Measurements from ENCODE around the gene BRINP3. TPM values are rescaled to one million over a fixed set of nuclear protein-coding genes. Genes with fewer than 3 reads are reported as not detected.

Gene BRINP3
- total and polyA plus RNA-seq, 11 donors, result 0.15 to 2.7 (median 0.41) TPM; not detected in 3

- Histone ChIP-seq H3K4me3 (no peak overlapping the region), H3K36me3 (no peaks in the 10 kb centered on the region), H3K27me3 (no peaks in the 10 kb centered on the region), H3K9me3 (peaks cover 0 to 8% (median 0%) of the 10 kb centered on the region in 12 donors), H3K4me1 (no peaks in the 10 kb centered on the region), H3K27ac (no peak overlapping the region)
- WGBS, 4 donors, result 80 to 87% (median 85%) methylated on average over 3 of the region's 3 CpGs
- DNase-seq, result no peak
- TF ChIP-seq POLR2A (IDR thresholded peaks at IDR 0.05) (no peak), CTCF (IDR thresholded peaks at IDR 0.05) (no peak)
- no peak for ATAC-seq
- intact Hi-C loops (cut with DNase I), result no loop called here
These were observed 410.1 kb downstream of the BRINP3 start for GRCh38 chr1:190067592-190067991.

DNA sequence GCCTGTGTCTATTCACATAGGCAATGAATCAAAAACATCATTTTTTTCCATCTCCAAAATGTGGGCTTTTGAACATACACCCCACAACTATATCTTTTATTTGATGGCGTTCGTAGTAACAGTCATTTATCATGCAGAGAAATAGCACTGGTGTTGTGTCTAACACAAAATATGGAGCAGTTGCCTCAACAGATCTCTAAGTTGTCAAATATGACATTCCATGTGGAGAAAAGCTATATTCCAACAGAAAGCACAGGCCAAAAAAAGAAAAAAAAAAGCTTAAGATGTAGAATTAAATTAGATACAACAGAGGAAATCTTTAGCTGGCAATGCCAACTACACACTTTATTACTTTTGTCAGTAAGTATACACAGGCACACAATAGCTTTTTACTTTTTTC is 411.7 kb downstream of the BRINP3 start:
- Histone ChIP-seq H3K4me3 (no peak overlapping the region), H3K36me3 (no peaks in the 10 kb centered on the region), H3K9me3 (peaks cover 0 to 10% (median 0%) of the 10 kb centered on the region in 12 donors), H3K27me3 (no peaks in the 10 kb centered on the region), H3K27ac (no peak overlapping the region), H3K4me1 (no peaks in the 10 kb centered on the region)
- no peak for TF ChIP-seq CTCF (IDR thresholded peaks at IDR 0.05)
- no peak for TF ChIP-seq POLR2A (IDR thresholded peaks at IDR 0.05)
- WGBS, 4 donors, result 84 to 93% (median 84%) methylated on average over 2 of the region's 2 CpGs
- intact Hi-C loops (cut with DNase I), result no loop called here
- no peak for DNase-seq
- no peak for ATAC-seq

GRCh38 chr1:190049314-190049713 is 428.4 kb downstream of the BRINP3 start:
- Histone ChIP-seq H3K27ac (no peak overlapping the region), H3K4me1 (no peaks in the 10 kb centered on the region), H3K9me3 (peaks cover 0 to 13% (median 0%) of the 10 kb centered on the region in 12 donors), H3K4me3 (no peak overlapping the region), H3K27me3 (no peaks in the 10 kb centered on the region), H3K36me3 (no peaks in the 10 kb centered on the region)
- ATAC-seq (no peak), DNase-seq (no peak)
- 43 to 72% (median 51%) methylated on average over 1 of the region's 1 CpG for WGBS, 4 donors
- intact Hi-C loops (cut with DNase I), result no loop called here
- TF ChIP-seq CTCF (IDR thresholded peaks at IDR 0.05) (no peak), POLR2A (IDR thresholded peaks at IDR 0.05) (no peak)
